HL-60/S4 treated with retinoic acid at 250 ng/mL for 4 days and 3 days (cell line): Measurements from ENCODE around the gene C1QTNF6.

Source experiments
- in situ Hi-C: fragments of 300-500 bp; cut with MboI; formaldehyde crosslinking; loops from 2 replicates; pipeline ENCODE4 v1.7.0; 2022; ENCODE audit warnings: low sequenced_read_pairs

Gene C1QTNF6

GRCh38 chr22:37224757-37225420 is 36.8 kb upstream of the C1QTNF6 start:
- in situ Hi-C loops = no loop called here

GRCh38 chr22:37223965-37224551 is 36.0 kb upstream of the C1QTNF6 start:
- in situ Hi-C loops = no loop called here

- in situ Hi-C loops = no loop called here
These were observed 34.5 kb upstream of the C1QTNF6 start for GRCh38 chr22:37222440-37222971.

GRCh38 chr22:37221424-37222333 is 33.6 kb upstream of the C1QTNF6 start:
- in situ Hi-C loops = no loop called here

- in situ Hi-C loops = no loop called here
These were observed 32.5 kb upstream of the C1QTNF6 start for GRCh38 chr22:37220543-37220981.

- in situ Hi-C loops = no loop called here
These were observed 31.5 kb upstream of the C1QTNF6 start for GRCh38 chr22:37219533-37219932.

GRCh38 chr22:37218771-37219411 is 30.8 kb upstream of the C1QTNF6 start:
- in situ Hi-C loops = no loop called here

GRCh38 chr22:37218399-37218770 is 30.3 kb upstream of the C1QTNF6 start:
- in situ Hi-C loops = no loop called here

- in situ Hi-C loops = no loop called here
These were observed 27.8 kb upstream of the C1QTNF6 start for GRCh38 chr22:37215890-37216289.

GRCh38 chr22:37214731-37215030 is 26.6 kb upstream of the C1QTNF6 start:
- in situ Hi-C loops = no loop called here

GRCh38 chr22:37213941-37214730 is 26.1 kb upstream of the C1QTNF6 start:
- in situ Hi-C loops = no loop called here

- in situ Hi-C loops = no loop called here
These were observed 25.3 kb upstream of the C1QTNF6 start for GRCh38 chr22:37213218-37213855.

- in situ Hi-C loops = no loop called here
These were observed 24.3 kb upstream of the C1QTNF6 start, which contains the start of gene SSTR3 for GRCh38 chr22:37212174-37212906. Gene SSTR3, minus strand, starts transcription at chr22:37212477. Its CDS starts 4,674 bp downstream, at chr22:37207803.

GRCh38 chr22:37211866-37212173 is 23.8 kb upstream of the C1QTNF6 start:
- in situ Hi-C loops = no loop called here

GRCh38 chr22:37211075-37211865 is 23.2 kb upstream of the C1QTNF6 start:
- in situ Hi-C loops = no loop called here

- in situ Hi-C loops = no loop called here
These were observed 22.2 kb upstream of the C1QTNF6 start for GRCh38 chr22:37210041-37210803.

- in situ Hi-C loops = no loop called here
These were observed 21.2 kb upstream of the C1QTNF6 start for GRCh38 chr22:37209140-37209845.
